RPMI7951 (cell line): ENCODE data around the gene DTWD2. TPM values are rescaled to one million over a fixed set of nuclear protein-coding genes. Genes with fewer than 3 reads are reported as not detected.

ENCODE experiments used
- total RNA-seq: library from RNA; depleted of rRNA; stranded (reverse); fragments of >200 nt; shearing (Covaris generic); gene quantifications from 2 replicates; pipeline ENCODE4 v1.2.3, GENCODE V29; 2014; rRNA removed

The DTWD2 gene
- total RNA-seq, 1 experiment from 2014 or later = 4.1 TPM

Other genes with a start within 250 kb of the DTWD2 start
- 12.5 and 21.5 TPM in 2 replicates for gene DMXL1, start 82.5 kb upstream of the DTWD2 start, total RNA-seq